Measurements from ENCODE around the gene ADCYAP1R1. TPM values are rescaled to one million over a fixed set of nuclear protein-coding genes. Genes with fewer than 3 reads are reported as not detected.

ADCYAP1R1 gene
- total RNA-seq, 1 donor from 2014 or later = not detected

DNA sequence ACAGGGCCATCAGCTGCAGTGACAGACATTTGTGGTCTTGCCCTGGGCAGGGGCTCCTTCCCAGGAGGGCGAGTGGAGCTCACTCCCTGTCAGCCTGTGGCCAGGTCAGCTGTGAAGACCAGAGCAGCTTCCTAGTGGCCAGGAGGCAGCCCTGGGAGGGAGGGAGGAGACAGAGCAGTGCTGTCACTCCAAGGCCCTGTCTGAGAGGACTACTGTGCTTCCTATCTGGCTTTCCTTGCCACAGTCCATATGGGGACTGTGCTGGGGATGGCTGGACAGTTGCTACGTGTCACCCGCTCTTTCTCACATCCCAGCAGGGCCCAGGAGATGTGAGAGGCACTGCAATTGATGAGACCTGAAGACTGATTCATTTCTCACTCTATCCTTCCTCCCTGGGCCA lies 15.2 kb upstream of the ADCYAP1R1 start:
- TF ChIP-seq CTCF (IDR thresholded peaks at IDR 0.05) = no peak
- CTCF ChIA-PET = no interaction called here
- no peaks in the 10 kb centered on the region for H3K9me3 Mint-ChIP-seq
- POLR2A ChIA-PET = no interaction called here
- intact Hi-C loops (cut with micrococcal nuclease) = no loop called here
- H3K36me3 Mint-ChIP-seq (ENCODE audit: low read depth) = no peaks in the 10 kb centered on the region
- no peaks in the 10 kb centered on the region for H3K4me1 Mint-ChIP-seq
- peaks cover 6% of the 10 kb centered on the region for H3K27me3 Mint-ChIP-seq
- H3K4me3 Mint-ChIP-seq = no peak overlapping the region
- DNase-seq (no peak), ATAC-seq (ENCODE audit: low read depth) (no peak)
- H3K27ac Mint-ChIP-seq = no peak overlapping the region

DNA sequence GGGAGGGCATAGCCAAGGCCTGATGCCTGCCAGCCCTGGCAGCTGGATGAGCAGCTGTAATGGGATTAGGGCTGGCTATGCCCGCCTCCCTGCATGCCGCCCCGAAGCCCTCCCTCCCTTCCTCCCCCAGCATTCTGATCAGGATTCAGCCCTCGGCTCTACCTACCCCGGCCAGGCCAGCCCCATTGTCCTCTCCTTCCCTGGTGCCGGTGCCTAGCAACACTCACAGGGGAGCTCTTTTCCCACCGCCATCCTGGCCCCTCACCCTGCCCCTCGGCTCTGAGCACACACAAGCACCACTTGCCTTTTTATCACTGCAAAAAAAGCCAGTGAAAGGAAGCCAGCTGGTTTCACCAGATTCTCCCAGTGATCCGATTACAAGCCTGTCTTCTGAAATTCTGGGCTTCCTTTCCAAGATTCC lies 9.0 kb upstream of the ADCYAP1R1 start:
- ChIA-PET POLR2A (no interaction called here), CTCF (no interaction called here)
- ATAC-seq (ENCODE audit: low read depth) = no peak
- TF ChIP-seq CTCF (IDR thresholded peaks at IDR 0.05) = no peak
- no peak for DNase-seq
- Mint-ChIP-seq H3K9me3 (no peaks in the 10 kb centered on the region), H3K4me1 (no peaks in the 10 kb centered on the region), H3K27me3 (peaks cover 18% of the 10 kb centered on the region), H3K36me3 (ENCODE audit: low read depth) (no peaks in the 10 kb centered on the region), H3K4me3 (no peak overlapping the region), H3K27ac (no peak overlapping the region)
- intact Hi-C loops (cut with micrococcal nuclease) = no loop called here

GRCh38 chr7:31044529-31044928 lies 7.6 kb upstream of the ADCYAP1R1 start:
- DNase-seq (no peak), ATAC-seq (ENCODE audit: low read depth) (no peak)
- Mint-ChIP-seq H3K4me3 (no peak overlapping the region), H3K4me1 (no peaks in the 10 kb centered on the region), H3K36me3 (ENCODE audit: low read depth) (no peaks in the 10 kb centered on the region), H3K9me3 (no peaks in the 10 kb centered on the region), H3K27me3 (peaks cover 18% of the 10 kb centered on the region), H3K27ac (no peak overlapping the region)
- ChIA-PET POLR2A (no interaction called here), CTCF (no interaction called here)
- no peak for TF ChIP-seq CTCF (IDR thresholded peaks at IDR 0.05)
- intact Hi-C loops (cut with micrococcal nuclease) = no loop called here

DNA sequence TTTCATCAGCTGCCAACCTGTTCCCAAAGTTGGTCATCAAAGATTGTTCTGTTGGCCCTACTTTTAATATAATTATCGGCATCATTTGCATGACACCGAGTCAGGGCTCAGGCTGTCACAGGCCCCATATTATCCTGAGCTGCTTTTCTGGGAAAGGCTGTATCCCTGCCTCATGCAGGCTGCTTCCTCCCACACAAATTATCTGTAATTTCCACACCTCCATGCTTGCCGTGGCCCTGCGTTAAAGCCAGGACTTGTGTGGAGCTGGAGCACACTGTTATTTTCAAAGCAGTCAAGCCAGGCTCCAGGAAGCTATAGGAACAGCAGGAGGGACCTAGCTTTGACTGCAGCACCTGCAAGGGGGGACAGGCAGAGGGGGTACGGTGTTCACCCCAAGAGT lies 5.4 kb upstream of the ADCYAP1R1 start:
- Mint-ChIP-seq H3K4me1 (no peaks in the 10 kb centered on the region), H3K27ac (no peak overlapping the region), H3K36me3 (ENCODE audit: low read depth) (no peaks in the 10 kb centered on the region), H3K4me3 (no peak overlapping the region), H3K27me3 (peaks cover 31% of the 10 kb centered on the region), H3K9me3 (no peaks in the 10 kb centered on the region)
- no peak for DNase-seq
- intact Hi-C loops (cut with micrococcal nuclease) = no loop called here
- no peak for TF ChIP-seq CTCF (IDR thresholded peaks at IDR 0.05)
- ATAC-seq (ENCODE audit: low read depth) = no peak
- ChIA-PET CTCF (no interaction called here), POLR2A (no interaction called here)

DNA sequence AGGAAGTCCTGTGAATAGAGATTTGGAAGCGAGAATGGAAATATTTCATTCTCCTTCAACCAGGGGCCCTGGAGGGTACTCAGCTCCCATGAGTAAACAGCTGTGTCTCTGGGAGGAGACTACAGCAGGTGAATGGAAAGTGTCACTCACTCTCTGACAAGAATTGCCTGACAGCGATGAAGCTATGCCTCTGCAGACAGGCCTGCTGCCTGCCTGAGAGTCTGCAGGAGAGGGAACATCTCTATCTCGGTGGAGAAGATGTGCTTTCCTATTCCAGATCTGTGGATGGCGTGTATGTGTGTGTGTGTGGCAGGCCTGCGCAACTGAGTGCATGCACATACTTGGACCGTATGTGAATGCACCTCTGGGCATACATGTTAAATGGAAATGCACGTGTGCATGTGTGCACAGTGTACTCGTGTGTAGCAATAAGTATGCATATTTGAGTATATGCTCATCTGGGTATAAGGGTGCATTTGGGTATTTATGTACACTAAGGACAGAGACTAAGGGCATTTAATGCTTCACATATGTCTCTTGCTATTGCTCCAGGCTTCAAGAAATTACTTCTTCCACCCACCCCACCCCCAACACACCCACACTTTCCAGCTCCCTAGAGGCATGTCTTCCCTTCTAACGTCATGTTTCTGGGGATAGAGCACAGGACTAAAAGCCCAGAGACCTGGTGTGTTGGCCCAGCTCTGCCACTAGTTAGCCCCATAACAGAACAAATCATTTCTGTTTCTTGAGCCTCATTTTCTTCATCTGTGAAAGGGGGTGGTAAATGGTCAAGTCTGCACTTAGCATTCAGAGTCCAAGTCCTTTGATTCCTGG lies 4.6 kb upstream of the ADCYAP1R1 start:
- Mint-ChIP-seq H3K36me3 (ENCODE audit: low read depth) (no peaks in the 10 kb centered on the region), H3K27me3 (peaks cover 26% of the 10 kb centered on the region), H3K9me3 (no peaks in the 10 kb centered on the region), H3K27ac (no peak overlapping the region), H3K4me3 (no peak overlapping the region), H3K4me1 (no peaks in the 10 kb centered on the region)
- DNase-seq (no peak), ATAC-seq (ENCODE audit: low read depth) (no peak)
- POLR2A ChIA-PET = no interaction called here
- CTCF ChIA-PET = no interaction called here
- no peak for TF ChIP-seq CTCF (IDR thresholded peaks at IDR 0.05)
- intact Hi-C loops (cut with micrococcal nuclease) = no loop called here
